Left ventricle myocardium inferior (tissue), 1 donor: Measurements from ENCODE around the gene MPP2. TPM values are rescaled to one million over a fixed set of nuclear protein-coding genes. Genes with fewer than 3 reads are reported as not detected.

ENCODE experiments used
- DNase-seq: peaks from one replicate; pipeline ENCODE4 v3.0.0-alpha.2; 2020
- H3K27ac ChIP-seq: fragments of 200-600 bp; replicated peaks from 2 replicates; pipeline ENCODE4 v1.8.0; 2021
- H3K27me3 ChIP-seq: fragments of 200-600 bp; 2 replicates; pipeline ENCODE4 v1.8.0; 2021; ENCODE audit warnings: low read depth
- H3K36me3 ChIP-seq: fragments of 200-600 bp; 2 replicates; pipeline ENCODE4 v1.8.0; 2021
- H3K4me1 ChIP-seq: fragments of 200-600 bp; 2 replicates; pipeline ENCODE4 v1.8.0; 2021
- H3K4me3 ChIP-seq: fragments of 200-600 bp; 2 replicates; pipeline ENCODE4 v1.8.0; 2021; ENCODE audit warnings: mild to moderate bottlenecking, moderate library complexity
- H3K9me3 ChIP-seq: fragments of 200-600 bp; replicated peaks from 2 replicates; pipeline ENCODE4 v1.8.0; 2021
- intact Hi-C: fragments of 100-400 bp; cut with micrococcal nuclease; formaldehyde crosslinking; loops from one replicate; pipeline ENCODE4 v1.11.0; 2022
- total RNA-seq: library from RNA; stranded (reverse); fragmentation: NEBNext Ultra II Directional; extraction: Animal tissue kit (Norgen Biotek cat#: 25700); gene quantifications from one replicate; pipeline ENCODE4 v1.2.1, GENCODE V29; 2021
- TF ChIP-seq, protein P1 (sequence below): fragments of 200-600 bp; IDR thresholded peaks from 2 replicates; pipeline ENCODE4 v1.8.0; 2021; ENCODE audit warnings: antibody characterized with exemption, mild to moderate bottlenecking, borderline replicate concordance
- donor health status: DM: no; HTN: yes; CAD: no; lungs with severe emphysema.

MPP2 gene
- total RNA-seq, 1 donor from 2014 or later, result 12.1 TPM

DNA sequence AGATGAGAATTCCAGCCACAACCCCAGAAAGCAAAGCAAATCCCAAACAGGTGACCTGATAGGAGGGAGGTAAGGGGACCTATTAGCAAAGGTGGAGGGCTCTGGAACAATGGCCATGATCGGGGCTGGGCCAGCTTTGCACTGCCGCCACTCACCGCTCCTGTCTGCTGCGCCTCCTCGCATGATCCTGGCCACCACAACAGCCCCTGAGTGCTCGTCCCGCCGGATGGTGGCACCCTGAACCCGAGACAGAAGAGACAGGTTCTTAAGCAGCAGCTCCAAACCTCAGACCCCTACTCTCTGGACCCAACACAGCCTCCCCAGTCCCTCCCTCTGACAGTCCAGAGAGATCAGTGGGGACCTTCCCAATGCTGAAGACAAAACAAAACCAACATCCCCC, 79.7 kb downstream of the MPP2 start:
- H3K4me1 ChIP-seq, result peaks cover 91% of the 10 kb centered on the region
- DNase-seq, result no peak
- intact Hi-C loops, result no loop called here
- peaks cover 64% of the 10 kb centered on the region for H3K36me3 ChIP-seq
- H3K27ac ChIP-seq, result peak overlapping the region; percentile 93
- TF ChIP-seq, protein P1, sequence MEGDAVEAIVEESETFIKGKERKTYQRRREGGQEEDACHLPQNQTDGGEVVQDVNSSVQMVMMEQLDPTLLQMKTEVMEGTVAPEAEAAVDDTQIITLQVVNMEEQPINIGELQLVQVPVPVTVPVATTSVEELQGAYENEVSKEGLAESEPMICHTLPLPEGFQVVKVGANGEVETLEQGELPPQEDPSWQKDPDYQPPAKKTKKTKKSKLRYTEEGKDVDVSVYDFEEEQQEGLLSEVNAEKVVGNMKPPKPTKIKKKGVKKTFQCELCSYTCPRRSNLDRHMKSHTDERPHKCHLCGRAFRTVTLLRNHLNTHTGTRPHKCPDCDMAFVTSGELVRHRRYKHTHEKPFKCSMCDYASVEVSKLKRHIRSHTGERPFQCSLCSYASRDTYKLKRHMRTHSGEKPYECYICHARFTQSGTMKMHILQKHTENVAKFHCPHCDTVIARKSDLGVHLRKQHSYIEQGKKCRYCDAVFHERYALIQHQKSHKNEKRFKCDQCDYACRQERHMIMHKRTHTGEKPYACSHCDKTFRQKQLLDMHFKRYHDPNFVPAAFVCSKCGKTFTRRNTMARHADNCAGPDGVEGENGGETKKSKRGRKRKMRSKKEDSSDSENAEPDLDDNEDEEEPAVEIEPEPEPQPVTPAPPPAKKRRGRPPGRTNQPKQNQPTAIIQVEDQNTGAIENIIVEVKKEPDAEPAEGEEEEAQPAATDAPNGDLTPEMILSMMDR, result no peak
- H3K9me3 ChIP-seq, result no peaks in the 10 kb centered on the region
- peak overlapping the region; percentile 78 for H3K4me3 ChIP-seq
- no peaks in the 10 kb centered on the region for H3K27me3 ChIP-seq

DNA sequence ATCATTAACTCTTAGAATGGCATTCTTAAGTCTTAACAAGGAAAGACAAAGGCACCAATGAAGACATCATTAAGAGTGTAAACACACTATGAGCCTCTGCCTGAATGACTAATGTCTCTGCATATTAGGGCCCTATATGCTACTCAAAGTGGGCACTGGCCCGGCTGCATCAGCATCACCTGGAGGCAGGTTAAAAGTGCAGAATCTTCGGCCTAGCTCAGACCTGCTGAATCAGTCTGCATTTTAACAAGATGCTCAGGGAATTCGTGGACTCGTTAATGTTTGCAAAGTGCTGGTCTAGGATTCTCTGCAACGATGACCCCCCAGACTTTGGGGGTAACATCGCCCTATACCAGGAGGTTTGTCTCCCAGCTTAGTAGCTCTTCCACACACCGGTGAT, 81.1 kb downstream of the MPP2 start:
- Histone ChIP-seq H3K4me3 (no peak overlapping the region), H3K4me1 (peaks cover 94% of the 10 kb centered on the region), H3K36me3 (peaks cover 74% of the 10 kb centered on the region), H3K27ac (peak overlapping the region; percentile 93), H3K27me3 (no peaks in the 10 kb centered on the region), H3K9me3 (no peaks in the 10 kb centered on the region)
- TF ChIP-seq, protein P1, result no peak
- intact Hi-C loops, result no loop called here
- DNase-seq, result no peak

DNA sequence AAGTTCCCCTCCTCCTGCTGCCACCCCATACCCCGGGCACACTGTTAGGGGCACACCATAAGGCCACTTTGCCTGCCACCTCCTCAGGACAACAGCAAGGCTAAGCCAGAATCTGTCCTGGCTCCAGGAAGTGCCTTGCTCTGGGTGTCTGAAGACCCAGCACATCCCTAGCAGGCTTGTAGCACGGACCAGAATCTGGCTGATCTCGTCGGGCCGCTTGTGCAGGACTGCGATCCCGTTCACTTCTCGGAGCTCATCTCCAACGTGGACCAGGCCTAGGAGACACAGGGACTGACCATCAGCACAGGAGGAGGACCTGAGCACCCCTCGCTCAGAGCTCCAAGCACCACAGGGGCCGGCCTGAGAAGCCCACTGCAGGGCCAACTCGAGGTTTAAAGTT, 81.8 kb downstream of the MPP2 start:
- Histone ChIP-seq H3K27me3 (no peaks in the 10 kb centered on the region), H3K36me3 (peaks cover 74% of the 10 kb centered on the region), H3K9me3 (no peaks in the 10 kb centered on the region), H3K27ac (peak overlapping the region; percentile 85), H3K4me3 (no peak overlapping the region), H3K4me1 (peaks cover 94% of the 10 kb centered on the region)
- intact Hi-C loops, result no loop called here
- TF ChIP-seq, protein P1, result no peak
- no peak for DNase-seq

Other genes with a start within 250 kb of the MPP2 start
- gene MEOX1, start 245.6 kb downstream of the MPP2 start, total RNA-seq, result 8.4 TPM
- gene SOST, start 148.7 kb downstream of the MPP2 start, total RNA-seq, result 0.14 TPM
- 293 TPM for gene DUSP3, start 128.6 kb downstream of the MPP2 start, total RNA-seq
- gene CFAP97D1, start 127.1 kb downstream of the MPP2 start, total RNA-seq, result 0.05 TPM
- 35.2 TPM for gene MPP3, start 74.4 kb downstream of the MPP2 start, total RNA-seq
- 12.6 TPM for gene CD300LG, start 60.4 kb downstream of the MPP2 start, total RNA-seq
- not detected for gene PPY, start 34.9 kb upstream of the MPP2 start, total RNA-seq
- gene PYY, start 46.4 kb upstream of the MPP2 start, total RNA-seq, result not detected
- 0.11 TPM for gene NAGS, start 97.1 kb upstream of the MPP2 start, total RNA-seq
- 18.3 TPM for gene TMEM101, start 107.4 kb upstream of the MPP2 start, total RNA-seq
- gene LSM12, start 159.1 kb upstream of the MPP2 start, total RNA-seq, result 41.2 TPM
- 29.3 TPM for gene G6PC3, start 163.2 kb upstream of the MPP2 start, total RNA-seq
- gene HDAC5, start 216.1 kb upstream of the MPP2 start, total RNA-seq, result 62.6 TPM
- 0.27 TPM for gene HROB, start 234.4 kb upstream of the MPP2 start, total RNA-seq